Ectodermal cell (in vitro differentiated cells): ENCODE measurements around the gene FRY.

ENCODE experiments used
- H3K27ac ChIP-seq: 2 replicates; pipeline ENCODE4 v1.7.0; 2013; ENCODE audit warnings: mild to moderate bottlenecking, low read depth, low read length; ENCODE audit not compliant: insufficient read depth, poor library complexity, severe bottlenecking
- H3K27me3 ChIP-seq: 2 replicates; pipeline ENCODE4 v1.7.0; 2013; ENCODE audit warnings: mild to moderate bottlenecking, low read length; ENCODE audit not compliant: insufficient read depth, control insufficient read depth, poor library complexity, severe bottlenecking
- H3K36me3 ChIP-seq: one replicate; pipeline ENCODE4 v1.7.0; 2013; ENCODE audit warnings: low read length; ENCODE audit not compliant: control insufficient read depth, insufficient read depth
- H3K4me1 ChIP-seq: one replicate; pipeline ENCODE4 v1.7.0; 2013; ENCODE audit warnings: low read length; ENCODE audit not compliant: control insufficient read depth, insufficient read depth
- H3K4me3 ChIP-seq: 2 replicates; pipeline ENCODE4 v1.7.0; 2013; ENCODE audit warnings: low read depth, low read length, control low read depth; ENCODE audit not compliant: insufficient read depth
- H3K9me3 ChIP-seq: 2 replicates; pipeline ENCODE4 v1.7.0; 2013; ENCODE audit warnings: mild to moderate bottlenecking, low read length, moderate library complexity; ENCODE audit not compliant: control insufficient read depth
- WGBS, 2 experiments: methylation state at CpG; one replicate each; pipeline ENCODE4 v1.1.7; 2013; ENCODE audit warnings: missing lambda C conversion rate in 2 of 2; 5-methylcytosine and 5-hydroxymethylcytosine counted together

Gene FRY

GRCh38 chr13:32105653-32106313 is 74.2 kb downstream of the FRY start:
- Histone ChIP-seq H3K9me3 (no peaks in the 10 kb centered on the region), H3K27ac (no peak overlapping the region), H3K27me3 (no peaks in the 10 kb centered on the region), H3K36me3 (peaks cover 4% of the 10 kb centered on the region), H3K4me1 (no peaks in the 10 kb centered on the region), H3K4me3 (no peak overlapping the region)

DNA sequence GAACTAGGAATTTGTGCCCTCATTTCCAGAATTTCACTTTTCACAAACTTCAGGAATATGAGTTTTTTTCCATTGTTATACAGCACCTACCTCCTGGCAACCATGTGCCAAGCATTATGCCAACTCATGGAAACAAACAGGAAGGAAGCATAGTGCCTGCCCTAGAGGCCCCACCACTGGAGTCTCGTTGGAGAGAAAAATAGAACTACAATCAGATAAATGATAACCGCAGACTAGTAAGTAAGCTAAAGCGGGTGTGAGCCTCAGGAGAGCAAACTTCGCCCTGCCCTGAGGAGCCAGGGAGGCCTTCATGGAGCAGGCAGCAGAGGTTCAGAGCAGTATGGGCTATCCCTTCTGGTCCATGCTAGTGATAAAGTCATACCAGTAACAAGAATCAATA is 75.9 kb downstream of the FRY start:
- Histone ChIP-seq H3K27me3 (no peaks in the 10 kb centered on the region), H3K4me3 (no peak overlapping the region), H3K36me3 (peaks cover 4% of the 10 kb centered on the region), H3K27ac (no peak overlapping the region), H3K9me3 (no peaks in the 10 kb centered on the region), H3K4me1 (no peaks in the 10 kb centered on the region)
- WGBS, 2 experiments = 95% methylated on average over 4 of the region's 4 CpGs

- Histone ChIP-seq H3K36me3 (peaks cover 1% of the 10 kb centered on the region), H3K9me3 (no peaks in the 10 kb centered on the region), H3K4me1 (no peaks in the 10 kb centered on the region), H3K27me3 (no peaks in the 10 kb centered on the region), H3K4me3 (no peak overlapping the region), H3K27ac (no peak overlapping the region)
- 95 to 97% methylated on average over 1 of the region's 2 CpGs for WGBS, 2 experiments
Observed at GRCh38 chr13:32107973-32108372, 76.4 kb downstream of the FRY start.

DNA sequence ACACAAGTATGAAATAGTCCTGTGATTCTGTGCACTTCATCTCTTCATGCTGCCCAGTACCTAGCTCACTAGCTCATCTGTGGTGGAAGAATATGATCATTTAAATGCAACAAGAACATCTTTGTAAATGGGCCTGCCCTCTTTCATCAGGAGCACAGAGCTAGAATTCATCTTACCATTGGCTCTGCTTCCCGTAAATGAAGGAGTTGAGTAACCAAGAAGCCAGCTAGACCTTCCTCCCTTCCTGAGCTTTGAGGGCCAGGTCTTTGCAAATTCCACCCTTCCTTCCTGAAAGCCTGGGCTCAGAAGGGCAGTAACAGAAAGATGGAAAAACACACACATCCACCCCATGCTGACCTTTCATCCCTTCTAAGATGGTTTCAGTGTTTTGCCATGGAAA is 82.0 kb downstream of the FRY start:
- 98 to 100% methylated on average over 1 of the region's 1 CpG for WGBS, 2 experiments
- Histone ChIP-seq H3K4me3 (no peak overlapping the region), H3K27me3 (no peaks in the 10 kb centered on the region)

DNA sequence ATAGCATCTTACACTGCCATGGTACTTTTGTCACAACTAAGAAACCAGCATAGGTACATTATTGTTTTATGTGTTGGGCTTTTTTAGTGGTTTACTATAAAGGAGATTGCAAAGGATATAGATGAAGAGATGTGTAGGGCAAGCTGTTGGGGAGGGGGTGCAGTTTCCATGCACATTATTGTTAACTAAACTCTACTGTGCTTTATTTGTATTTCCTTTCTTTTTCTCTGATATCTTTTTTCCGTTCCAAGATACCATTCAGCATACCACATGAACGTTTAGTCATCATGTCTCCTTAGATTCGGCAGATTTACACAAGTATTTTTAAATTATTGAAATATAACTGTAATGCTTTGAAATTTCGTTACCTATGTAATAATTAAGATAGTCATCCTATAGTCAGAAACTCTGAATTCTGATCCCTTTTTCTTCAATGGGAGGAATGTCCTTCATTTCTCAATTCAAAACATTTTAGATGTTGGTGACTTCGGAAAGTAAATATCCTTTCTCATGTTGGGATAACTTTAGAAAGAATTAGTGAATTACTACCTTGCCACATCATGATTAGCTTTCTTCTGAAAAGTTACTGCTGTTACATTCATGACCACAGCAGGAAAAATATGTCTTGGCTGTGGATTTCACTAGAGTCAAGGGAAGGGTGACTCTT is 82.8 kb downstream of the FRY start:
- 89 to 100% methylated on average over 2 to 5 of the region's 5 CpGs for WGBS, 2 experiments
- no peaks in the 10 kb centered on the region for H3K4me1 ChIP-seq
- H3K27me3 ChIP-seq = no peaks in the 10 kb centered on the region
- H3K4me3 ChIP-seq = no peak overlapping the region
- H3K27ac ChIP-seq = no peak overlapping the region
- H3K36me3 ChIP-seq = no peaks in the 10 kb centered on the region
- H3K9me3 ChIP-seq = no peaks in the 10 kb centered on the region

More for the DNA sequence above, 82.0 kb downstream of the FRY start:
- H3K9me3 ChIP-seq = no peaks in the 10 kb centered on the region
- H3K36me3 ChIP-seq = no peaks in the 10 kb centered on the region
- no peaks in the 10 kb centered on the region for H3K4me1 ChIP-seq
- H3K27ac ChIP-seq = no peak overlapping the region

- Histone ChIP-seq H3K27ac (no peak overlapping the region), H3K4me3 (no peak overlapping the region)
- WGBS, 2 experiments = 88 to 97% methylated on average over 2 of the region's 2 CpGs
Observed at GRCh38 chr13:32115066-32115465, 83.5 kb downstream of the FRY start.

DNA sequence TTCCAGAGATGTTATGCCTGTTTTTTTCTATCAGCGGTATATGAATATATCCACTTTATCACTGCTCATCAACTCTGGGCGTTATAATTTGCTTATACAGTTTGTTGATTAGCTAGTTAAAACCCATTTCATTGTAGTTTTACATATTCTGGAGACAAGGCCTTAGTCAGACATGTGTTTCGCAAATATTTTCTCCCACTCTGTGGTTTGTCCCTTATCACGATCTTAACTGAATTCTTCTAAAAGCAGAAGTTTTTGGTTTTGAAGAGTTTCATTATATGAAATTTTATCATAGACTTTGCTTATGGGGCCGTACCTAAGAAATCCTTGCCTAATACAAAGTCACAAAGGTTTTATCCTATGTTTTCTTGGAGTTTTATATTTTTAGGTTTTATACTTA is 84.6 kb downstream of the FRY start:
- WGBS, 2 experiments = 96 to 97% methylated on average over 3 to 5 of the region's 5 CpGs
- H3K4me3 ChIP-seq = no peak overlapping the region
- no peaks in the 10 kb centered on the region for H3K36me3 ChIP-seq
- H3K27me3 ChIP-seq = no peaks in the 10 kb centered on the region
- no peaks in the 10 kb centered on the region for H3K4me1 ChIP-seq
- H3K27ac ChIP-seq = no peak overlapping the region
- no peaks in the 10 kb centered on the region for H3K9me3 ChIP-seq

More at GRCh38 chr13:32115066-32115465, 83.5 kb downstream of the FRY start:
- Histone ChIP-seq H3K27me3 (no peaks in the 10 kb centered on the region), H3K36me3 (no peaks in the 10 kb centered on the region), H3K4me1 (no peaks in the 10 kb centered on the region), H3K9me3 (no peaks in the 10 kb centered on the region)

DNA sequence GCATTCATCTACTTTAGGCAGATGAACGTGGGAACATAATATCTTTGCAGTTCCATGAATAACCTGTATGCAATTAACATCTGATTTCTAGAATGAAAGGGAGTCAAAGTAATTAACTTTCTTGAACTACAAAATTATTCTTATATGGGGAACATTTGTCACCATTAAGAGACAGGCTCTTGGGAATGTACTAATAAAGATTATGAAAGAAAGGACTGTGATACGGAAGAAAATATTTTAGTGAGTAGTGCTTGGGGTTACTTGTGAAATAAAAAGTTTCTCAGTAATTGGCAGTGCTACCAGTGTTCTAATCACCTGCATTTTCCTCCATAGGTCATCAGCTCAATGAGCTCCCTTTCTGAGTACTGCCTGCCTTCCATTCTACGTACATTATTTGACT is 85.4 kb downstream of the FRY start:
- no peak overlapping the region for H3K27ac ChIP-seq
- WGBS, 2 experiments = 85 to 95% methylated on average over 1 to 3 of the region's 3 CpGs
- H3K9me3 ChIP-seq = no peaks in the 10 kb centered on the region
- H3K27me3 ChIP-seq = no peaks in the 10 kb centered on the region
- H3K4me1 ChIP-seq = no peaks in the 10 kb centered on the region
- no peak overlapping the region for H3K4me3 ChIP-seq
- H3K36me3 ChIP-seq = no peaks in the 10 kb centered on the region

DNA sequence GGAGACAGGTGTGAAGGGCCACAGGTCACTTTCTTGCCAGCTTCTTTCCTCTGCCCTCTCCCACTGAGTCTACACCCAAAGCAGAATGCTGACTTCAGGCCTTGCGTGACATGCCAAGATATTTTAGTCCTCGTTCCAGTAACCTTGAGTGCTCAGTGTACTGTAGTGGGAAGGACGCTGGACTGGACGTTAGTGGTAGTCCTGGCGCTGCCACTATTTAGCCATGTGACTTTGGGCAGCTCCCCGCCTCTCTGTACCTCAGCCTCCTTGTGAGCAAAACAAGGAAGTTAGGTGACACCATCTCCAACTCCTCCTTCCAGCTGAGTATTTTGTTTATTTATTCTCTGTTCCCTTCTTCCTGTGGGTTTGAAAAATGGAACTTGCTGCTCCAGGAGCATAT is 86.1 kb downstream of the FRY start:
- no peak overlapping the region for H3K27ac ChIP-seq
- WGBS, 2 experiments = 90 to 95% methylated on average over 6 of the region's 6 CpGs
- no peaks in the 10 kb centered on the region for H3K27me3 ChIP-seq
- H3K36me3 ChIP-seq = no peaks in the 10 kb centered on the region
- no peaks in the 10 kb centered on the region for H3K9me3 ChIP-seq
- no peaks in the 10 kb centered on the region for H3K4me1 ChIP-seq
- H3K4me3 ChIP-seq = no peak overlapping the region

GRCh38 chr13:32121316-32121715 is 89.7 kb downstream of the FRY start:
- H3K9me3 ChIP-seq = no peaks in the 10 kb centered on the region
- no peak overlapping the region for H3K4me3 ChIP-seq
- no peaks in the 10 kb centered on the region for H3K27me3 ChIP-seq
- WGBS, 2 experiments = 78 to 96% methylated on average over 3 of the region's 3 CpGs
- H3K27ac ChIP-seq = no peak overlapping the region
- no peaks in the 10 kb centered on the region for H3K36me3 ChIP-seq
- H3K4me1 ChIP-seq = no peaks in the 10 kb centered on the region
